ENCODE measurements around the gene RNASET2.

The RNASET2 gene

GRCh38 chr6:166957087-166957804, 896 bp upstream of the RNASET2 start:
- peak overlapping the region; percentile 72 for H3K4me3 ChIP-seq (replicated peaks; ENCODE audit: insufficient read depth, low read length)
- TF ChIP-seq GABPA (IDR thresholded peaks at IDR 0.05; ENCODE audit: low read depth) = no peak
- no peak for TF ChIP-seq CTCF (IDR thresholded peaks at IDR 0.05; ENCODE audit: insufficient read depth, low read length)
- no peak for TF ChIP-seq POLR2AphosphoS5 (IDR thresholded peaks at IDR 0.05; ENCODE audit: low read depth)
- TF ChIP-seq REST (IDR thresholded peaks at IDR 0.05; ENCODE audit: insufficient replicate concordance, low read depth) = no peak
- no peak; the same call in 1 of the 2 replicates for TF ChIP-seq SPI1 (IDR thresholded peaks at IDR 0.05; ENCODE audit: borderline replicate concordance, low read depth)
- peak overlapping the region; percentile 93 for H3K27ac ChIP-seq (replicated peaks)
- H3K27me3 ChIP-seq (ENCODE audit: insufficient read depth, poor library complexity, severe bottlenecking) = no peaks in the 10 kb centered on the region
- DNase-seq (ENCODE audit: low read depth in 1 of 2, low spot score in 1 of 2) = peak in 1 of 2 experiments; percentile 75

DNA sequence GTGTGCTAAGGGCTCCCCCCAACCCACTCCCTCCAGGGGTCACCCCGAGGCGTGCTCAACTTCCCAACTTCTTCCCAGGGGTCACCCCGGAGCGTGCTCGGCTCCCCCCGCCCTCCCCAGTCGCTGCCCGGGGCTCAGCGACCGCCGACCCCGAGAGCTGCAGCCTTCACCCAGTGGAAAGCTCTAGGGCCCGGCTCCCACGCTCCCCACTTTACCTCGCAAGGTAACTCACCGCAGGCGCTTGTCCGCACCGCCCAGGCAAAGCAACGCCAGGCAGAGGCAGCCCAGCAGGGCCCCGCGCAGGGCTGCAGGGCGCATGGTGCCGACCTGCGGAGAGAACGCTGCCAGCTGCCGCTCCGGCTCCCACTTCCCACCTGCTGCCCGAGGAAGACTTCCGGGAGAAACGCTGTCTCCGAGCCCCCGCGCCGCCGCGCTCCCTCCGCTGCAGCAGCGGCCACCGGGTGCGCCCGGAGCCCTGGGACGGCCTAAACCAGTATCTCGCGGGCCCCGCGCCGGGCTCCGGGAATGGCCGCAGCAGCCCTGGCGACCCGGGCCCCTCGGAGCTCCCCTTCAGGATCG, 396 bp downstream of the RNASET2 start:
- no peaks in the 10 kb centered on the region for H3K27me3 ChIP-seq (ENCODE audit: insufficient read depth, poor library complexity, severe bottlenecking)
- DNase-seq (ENCODE audit: low read depth in 1 of 2, low spot score in 1 of 2) = peak in 1 of 2 experiments; percentile 43

DNA sequence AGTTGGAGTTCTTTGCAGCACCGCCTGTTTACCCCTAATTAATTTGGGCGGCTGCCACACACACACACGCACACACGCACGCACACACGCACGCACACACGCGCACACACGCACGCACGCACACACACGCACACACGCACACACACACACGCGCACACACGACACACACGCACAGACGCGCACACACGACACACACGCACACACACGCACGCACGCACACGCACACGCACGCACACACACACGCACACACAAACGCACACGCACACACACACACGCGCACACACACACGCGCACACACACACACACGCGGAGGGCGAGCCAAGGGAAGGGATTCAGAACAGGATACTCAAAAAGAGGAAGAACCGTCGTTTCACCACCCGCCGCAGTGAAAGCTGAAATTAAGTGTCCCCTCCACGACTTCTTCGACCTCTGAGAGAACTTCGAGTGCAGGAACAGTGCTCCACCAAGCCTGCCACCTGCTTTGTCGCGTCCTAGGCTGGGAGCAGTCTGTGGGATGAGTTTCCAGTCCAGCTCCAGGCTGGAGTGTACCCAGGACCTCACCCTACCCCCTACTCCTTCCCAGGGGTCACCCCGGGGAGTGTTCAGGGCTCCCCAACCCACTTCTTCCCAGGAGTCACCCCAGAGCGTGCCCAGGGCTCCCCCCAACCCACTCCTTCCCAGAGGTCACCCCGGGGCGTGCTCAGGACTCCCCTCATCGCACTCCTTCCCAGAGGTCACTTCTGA, 1.1 kb downstream of the RNASET2 start:
- peak; percentile 62 to 90 for DNase-seq (ENCODE audit: low read depth in 1 of 2, low spot score in 1 of 2)
- Histone ChIP-seq H3K4me3 (replicated peaks; ENCODE audit: insufficient read depth, low read length) (peak overlapping the region; percentile 72), H3K27ac (replicated peaks) (peak overlapping the region; percentile 93), H3K27me3 (ENCODE audit: insufficient read depth, poor library complexity, severe bottlenecking) (no peaks in the 10 kb centered on the region)
- TF ChIP-seq POLR2AphosphoS5 (IDR thresholded peaks at IDR 0.05; ENCODE audit: low read depth) (peak; percentile 73), CTCF (IDR thresholded peaks at IDR 0.05; ENCODE audit: insufficient read depth, low read length) (no peak), GABPA (IDR thresholded peaks at IDR 0.05; ENCODE audit: low read depth) (peak; percentile 17; the same call in 1 of the 2 replicates), REST (IDR thresholded peaks at IDR 0.05; ENCODE audit: insufficient replicate concordance, low read depth) (peak; percentile 58), SPI1 (IDR thresholded peaks at IDR 0.05; ENCODE audit: borderline replicate concordance, low read depth) (peak; percentile 59; the same call in 1 of the 2 replicates)

More for the DNA sequence above, 396 bp downstream of the RNASET2 start:
- peak; percentile 27; the same call in 1 of the 2 replicates for TF ChIP-seq SPI1 (IDR thresholded peaks at IDR 0.05; ENCODE audit: borderline replicate concordance, low read depth)
- TF ChIP-seq GABPA (IDR thresholded peaks at IDR 0.05; ENCODE audit: low read depth) = no peak
- Histone ChIP-seq H3K27ac (replicated peaks) (peak overlapping the region; percentile 93), H3K4me3 (replicated peaks; ENCODE audit: insufficient read depth, low read length) (peak overlapping the region; percentile 72)

Measured in HL-60 (cell line).